HG03565 (cell line): ENCODE results near the gene CTLA4.

Experiments used
- ATAC-seq: cut with Tn5 transposase; IDR thresholded peaks from one replicate; pipeline ENCODE4 v1.9.1; 2021; ENCODE audit warnings: mild to moderate bottlenecking, moderate library complexity; ENCODE audit not compliant: unreplicated experiment

The CTLA4 gene

DNA sequence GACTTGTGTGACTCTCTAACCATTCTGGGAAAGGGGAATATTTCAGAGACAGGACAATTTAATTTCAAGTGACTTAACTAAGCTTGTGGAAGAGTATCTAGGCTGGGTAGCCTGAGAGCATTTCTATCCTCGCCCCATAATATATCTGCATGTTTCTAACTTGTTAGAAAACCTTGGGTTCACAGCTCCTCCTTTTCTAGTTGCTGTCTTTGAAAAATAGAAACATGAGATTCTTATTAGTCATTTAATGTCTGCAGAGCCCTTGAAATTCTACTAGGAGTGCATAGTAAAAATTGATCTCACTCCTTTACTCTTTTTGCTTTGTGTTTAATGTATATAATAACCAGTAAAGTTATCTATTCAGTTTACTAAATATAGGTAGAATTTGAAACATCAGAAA is 22.4 kb downstream of the CTLA4 start:
- ATAC-seq: no peak

DNA sequence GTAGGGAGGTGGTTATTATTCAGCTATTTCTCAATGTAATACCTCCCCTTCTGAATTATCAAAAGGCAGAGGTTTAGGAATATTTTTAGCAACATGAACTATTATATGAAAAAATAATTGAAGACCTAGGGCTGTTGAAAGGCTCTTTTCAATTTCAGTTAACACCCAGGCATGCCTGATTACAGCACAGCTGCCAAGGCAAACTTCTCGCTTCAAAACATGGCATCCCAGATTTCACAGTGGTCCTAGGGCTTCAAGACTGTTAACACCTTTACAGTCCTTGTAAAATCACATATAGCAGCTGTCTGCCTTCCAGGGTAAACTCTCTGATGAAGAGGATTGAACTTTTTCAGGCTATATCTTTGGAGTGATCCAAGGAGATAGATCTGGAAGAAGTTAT is 23.2 kb downstream of the CTLA4 start:
- ATAC-seq: no peak

DNA sequence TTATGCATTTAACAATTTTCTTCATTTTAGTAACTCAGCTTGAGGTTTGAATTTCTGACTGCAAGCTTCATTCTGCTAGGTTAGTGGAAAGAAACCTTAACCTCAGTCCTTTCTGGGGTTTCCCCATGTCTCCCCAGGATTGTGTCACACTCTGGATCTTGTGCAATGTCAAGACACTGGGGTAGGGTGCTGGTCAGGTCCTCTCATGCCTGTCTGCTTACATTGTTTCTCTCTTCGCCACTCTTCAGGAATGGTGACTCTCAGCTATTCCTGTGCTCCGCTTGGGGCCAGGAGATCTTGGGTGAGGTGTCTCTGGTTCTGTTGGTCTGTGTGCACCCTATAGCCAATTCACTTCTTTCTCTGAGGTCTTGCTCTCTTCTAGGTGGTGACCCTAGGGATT is 23.9 kb downstream of the CTLA4 start:
- no peak for ATAC-seq

DNA sequence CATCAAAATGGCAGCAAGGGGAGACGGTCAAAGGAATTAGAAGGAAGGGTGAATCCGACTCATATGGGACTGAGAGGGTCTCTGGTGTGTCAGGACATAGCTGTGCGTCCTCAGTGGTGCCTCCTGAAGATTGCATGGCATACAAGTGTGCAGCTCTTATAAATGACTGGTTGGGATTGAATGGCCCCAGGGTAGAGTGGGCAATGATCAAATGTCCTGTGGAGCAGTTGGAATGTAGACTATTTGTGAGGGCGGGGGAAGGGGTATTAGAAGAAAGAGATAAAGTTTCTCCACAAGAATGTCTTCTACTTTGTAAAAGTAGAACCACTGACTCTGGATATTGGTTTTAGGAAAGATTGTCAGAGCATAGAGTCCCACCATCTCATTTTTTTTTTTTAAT is 24.6 kb downstream of the CTLA4 start:
- no peak for ATAC-seq

DNA sequence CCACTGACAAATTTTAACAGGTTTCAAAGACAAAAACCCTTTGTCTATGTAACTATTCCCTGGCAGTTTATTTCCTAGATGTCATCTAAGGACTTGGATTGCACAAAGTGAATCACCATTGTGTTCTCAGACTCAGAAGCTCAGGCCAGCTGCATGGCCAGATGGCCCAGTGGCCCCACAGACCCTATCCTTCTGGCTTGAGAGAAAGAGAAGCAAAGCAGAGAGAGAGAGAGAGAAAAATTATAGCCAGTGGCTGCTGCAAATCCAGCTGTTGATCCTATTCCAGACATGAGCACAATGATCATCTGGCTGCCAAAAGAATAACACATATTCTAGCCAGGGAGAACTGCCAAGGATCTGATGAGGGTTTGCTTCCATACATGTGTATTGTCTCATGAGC is 25.8 kb downstream of the CTLA4 start:
- no peak for ATAC-seq

DNA sequence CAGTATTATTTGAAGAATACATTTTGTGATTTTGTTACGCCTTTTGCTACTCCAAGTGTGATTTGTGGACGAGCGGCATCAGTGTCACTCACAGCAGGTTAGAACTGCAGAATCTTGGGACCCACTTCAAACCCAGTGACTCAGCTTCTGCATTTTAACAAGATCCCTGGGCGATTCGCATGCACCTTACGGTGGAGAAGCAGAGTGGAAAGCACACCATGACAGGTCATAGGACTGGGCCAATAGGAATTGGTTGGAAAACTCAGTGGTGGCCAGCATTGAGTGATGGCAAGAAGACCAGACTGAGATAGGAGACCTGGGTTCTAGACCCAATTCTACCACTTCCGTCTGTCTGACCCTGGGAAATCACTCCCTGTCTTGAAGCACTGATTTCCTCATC is 26.3 kb downstream of the CTLA4 start:
- no peak for ATAC-seq

DNA sequence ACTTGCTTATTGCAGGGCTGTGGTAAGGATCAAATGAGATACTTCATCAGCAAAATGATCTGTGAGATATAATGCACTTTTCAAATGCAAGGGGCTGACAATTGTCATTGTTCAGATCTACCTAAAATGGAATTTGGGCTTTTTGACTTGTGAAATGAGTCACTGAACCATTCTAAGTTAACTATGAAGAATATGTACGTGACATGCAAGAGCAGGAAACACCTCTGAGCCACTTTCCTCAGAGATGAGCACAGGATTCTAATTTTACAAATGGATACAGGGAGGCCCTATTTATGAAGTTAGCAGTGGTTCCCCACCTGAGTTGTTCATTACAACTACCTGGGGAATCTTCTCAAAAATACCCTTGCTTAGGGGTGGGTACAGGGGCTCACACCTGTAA is 26.7 kb downstream of the CTLA4 start:
- no peak for ATAC-seq

DNA sequence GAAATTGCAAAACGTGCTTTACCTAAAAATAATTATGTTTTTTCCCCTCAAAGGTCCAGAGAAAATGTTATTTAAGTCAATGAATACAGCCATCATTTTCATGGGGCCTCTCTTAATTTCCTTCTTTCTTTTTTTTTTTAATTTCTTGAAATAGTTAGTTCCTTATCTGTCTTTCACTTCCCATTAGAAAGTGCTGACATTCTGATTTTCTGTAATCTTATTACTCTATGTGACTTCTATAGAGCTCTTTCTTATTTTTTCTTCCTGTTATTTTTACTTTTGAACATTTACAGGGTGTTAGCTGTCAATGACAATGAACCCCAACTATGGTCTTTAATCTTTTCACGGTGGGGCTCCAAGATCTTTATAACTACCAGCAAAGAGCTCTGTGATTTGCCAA is 30.0 kb downstream of the CTLA4 start:
- ATAC-seq: no peak

DNA sequence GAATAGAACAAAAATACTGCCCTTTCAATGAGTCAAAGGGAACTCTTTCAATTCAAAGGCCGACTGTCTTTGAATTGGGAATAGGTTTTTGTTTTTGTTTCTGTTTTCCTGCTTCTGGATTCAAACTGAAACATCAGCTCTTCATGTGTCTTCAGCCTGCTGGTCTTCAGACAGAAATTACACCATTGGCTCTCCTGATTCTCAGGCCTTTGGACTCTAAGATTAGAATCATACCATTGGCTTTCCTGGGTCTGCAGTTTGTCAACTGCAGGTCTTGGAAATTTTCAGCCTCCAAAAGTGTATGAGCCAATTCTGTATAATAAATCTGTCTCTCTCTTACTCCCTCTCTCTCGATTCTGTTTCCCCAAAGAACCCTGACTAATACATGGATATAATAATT is 31.1 kb downstream of the CTLA4 start:
- ATAC-seq: no peak

DNA sequence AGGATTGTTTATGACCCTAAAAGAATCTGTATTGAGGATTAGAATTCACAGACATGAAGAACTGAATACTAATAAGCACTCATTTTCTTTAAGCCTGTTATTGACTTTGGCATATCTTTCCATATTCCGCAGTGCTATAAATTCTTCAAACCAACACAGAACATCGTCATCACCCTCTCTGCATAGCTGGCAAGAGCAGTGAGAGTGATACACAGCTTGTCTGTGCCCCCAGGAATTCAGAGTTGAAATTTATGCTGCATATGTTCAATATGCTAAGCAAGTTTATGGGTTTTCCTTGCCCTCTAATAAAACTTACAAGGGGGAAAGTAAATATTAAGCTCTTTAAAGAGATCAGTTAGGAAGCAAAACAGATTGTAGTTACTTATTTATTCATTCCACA is 32.7 kb downstream of the CTLA4 start:
- no peak for ATAC-seq

DNA sequence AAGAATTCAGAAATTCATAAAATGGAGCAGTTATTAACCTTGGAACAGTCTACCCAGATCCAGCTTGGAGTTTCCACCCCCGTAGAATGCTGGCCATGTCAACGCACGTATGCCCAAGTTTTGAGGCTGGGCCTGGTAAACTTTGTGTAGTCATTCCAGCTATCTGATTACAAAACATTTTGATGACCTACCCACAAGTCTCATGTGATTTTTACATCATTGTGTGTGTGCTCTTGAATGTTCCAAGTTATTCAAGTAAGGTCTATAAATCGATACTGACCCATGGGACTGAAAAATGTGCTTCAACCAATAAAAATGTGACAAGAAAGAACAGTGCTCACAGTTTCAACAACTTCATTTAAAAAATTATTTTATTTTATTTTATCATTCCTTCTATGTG is 36.5 kb downstream of the CTLA4 start:
- no peak for ATAC-seq

DNA sequence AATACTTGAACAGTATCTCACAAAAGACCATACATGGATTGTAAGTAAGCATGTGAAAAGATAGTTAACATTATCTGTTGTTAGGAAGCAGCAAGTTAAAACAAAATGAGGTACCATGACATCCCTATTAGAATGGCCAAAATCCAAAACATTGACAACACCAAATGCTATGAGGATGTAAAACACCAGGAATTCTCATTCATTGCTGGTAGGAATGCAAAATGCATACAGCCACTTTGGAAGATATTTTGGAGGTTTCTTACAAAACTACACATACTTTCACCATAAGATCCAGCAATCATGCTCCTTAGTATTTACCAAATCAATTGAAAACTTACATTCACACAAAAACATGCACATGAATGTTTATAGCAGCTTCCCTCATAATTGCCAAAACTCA is 38.1 kb downstream of the CTLA4 start:
- no peak for ATAC-seq

DNA sequence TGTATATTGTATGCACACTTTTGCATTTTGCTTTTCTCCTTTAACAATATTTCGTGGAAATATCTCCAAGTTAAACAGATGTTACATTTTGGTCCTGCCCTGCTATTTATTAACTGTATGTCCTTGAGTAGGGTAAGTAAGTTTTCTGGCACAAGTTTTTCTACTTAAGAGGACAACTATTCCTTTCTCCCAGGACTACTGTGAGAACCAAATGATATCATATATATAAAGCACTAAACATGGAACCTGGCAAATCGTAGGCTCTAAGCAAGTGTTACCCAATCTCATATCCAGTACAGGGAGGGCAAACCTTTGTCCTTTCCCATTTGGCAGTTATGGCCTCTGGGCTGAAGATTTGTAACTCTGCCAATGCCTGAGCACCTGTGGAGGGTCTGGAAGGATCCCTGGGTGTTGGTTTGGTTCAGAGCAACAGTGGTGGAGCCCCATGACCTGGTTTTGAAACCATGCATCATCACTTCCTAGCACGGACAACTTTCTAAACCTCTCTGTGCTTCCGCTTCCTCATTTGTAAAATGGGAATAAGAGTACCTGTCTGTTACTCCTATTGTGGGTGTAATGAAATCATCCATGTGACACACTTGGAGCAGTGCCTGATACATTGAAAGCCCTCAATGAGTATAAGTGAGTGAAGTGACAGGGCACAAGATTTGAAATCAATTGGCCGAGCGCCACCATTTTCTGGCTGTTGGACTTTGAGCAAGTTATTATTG is 40.7 kb downstream of the CTLA4 start:
- ATAC-seq: no peak

DNA sequence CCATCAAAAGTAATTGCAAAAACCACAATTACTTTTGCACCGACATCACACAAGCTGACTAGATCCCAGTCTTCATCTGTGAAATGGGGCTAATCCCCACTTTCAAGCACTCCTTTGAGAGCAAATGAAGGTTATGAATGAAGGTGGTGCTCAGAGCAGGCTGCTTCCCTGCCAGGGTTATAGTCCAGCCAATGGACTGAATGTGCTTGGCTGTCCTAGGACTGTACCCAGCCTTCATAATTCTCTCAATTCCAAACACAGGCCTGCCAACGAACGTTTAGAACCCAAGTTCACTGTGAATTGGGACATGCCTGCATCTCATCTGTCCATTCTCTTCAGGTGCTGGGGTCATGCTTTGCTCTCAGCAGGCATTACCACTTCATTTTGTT is 41.2 kb downstream of the CTLA4 start:
- no peak for ATAC-seq

DNA sequence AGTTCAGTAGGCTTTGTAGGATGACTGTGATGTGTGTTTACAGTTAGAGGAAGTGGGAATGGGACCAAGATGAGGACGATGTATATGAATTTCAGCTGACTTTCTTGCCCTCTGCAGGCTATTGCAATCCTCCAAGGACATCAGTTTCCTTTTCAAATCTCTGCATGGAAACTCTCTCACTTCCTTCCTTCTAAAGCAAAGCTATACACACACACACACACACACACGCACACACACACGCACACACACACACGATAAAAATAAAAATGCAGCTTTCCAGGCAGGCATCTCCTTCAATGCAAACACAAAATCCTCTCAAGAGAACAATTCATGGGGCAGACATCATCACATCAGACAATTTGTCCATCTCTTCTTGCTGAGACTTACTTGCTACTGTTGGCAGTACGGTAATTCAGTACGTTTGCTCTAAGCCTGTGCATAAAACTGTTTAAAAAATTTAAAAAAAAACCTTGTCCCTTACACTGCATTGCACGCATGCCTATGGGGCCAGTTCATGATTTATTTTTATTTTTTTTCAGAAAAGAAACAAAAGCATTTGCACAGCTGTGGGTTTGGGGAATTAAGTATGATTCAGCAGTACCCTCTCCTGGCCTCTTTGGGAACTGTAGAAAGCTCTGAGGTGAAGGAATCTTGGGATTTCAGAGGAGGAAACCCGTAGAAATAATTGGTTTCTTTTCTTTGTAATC is 41.8 kb downstream of the CTLA4 start:
- no peak for ATAC-seq

DNA sequence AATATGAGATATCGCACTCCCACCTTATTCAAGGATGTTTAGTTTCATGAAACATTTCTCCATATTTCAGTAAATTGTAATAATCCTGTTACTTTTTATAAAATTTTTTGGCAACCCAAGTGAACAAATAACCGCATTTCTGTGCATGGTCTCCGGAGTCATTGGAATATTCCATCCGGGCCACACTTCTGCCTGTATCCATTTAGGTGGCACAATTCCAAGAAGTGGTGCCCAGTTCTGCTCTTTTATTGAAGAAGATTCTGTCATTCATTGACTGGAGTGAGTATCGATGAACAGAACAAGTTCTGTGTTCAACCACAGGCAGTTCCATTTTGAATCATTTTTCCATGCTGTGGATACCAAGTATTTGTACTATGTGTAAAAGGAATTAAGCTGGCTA is 42.4 kb downstream of the CTLA4 start:
- no peak for ATAC-seq

DNA sequence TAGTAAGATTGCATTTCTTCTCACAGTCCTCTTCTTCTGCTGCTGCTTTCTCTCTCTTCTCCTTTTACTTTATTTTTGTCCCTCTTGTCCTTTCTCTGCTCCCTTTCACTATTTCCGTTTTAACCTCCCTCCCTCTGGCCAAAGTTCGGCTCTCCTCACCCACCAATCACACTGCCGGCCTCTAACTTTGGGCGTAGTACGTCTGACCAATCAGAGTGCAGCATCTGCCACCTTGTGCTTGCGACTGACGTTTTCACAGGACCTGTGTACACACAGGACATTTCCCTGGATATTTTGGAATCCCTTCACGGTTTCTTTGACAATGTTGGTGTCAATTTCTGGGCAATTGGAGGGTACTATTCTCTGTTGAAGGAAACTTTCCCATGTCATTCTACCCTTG is 46.4 kb downstream of the CTLA4 start:
- ATAC-seq: no peak

DNA sequence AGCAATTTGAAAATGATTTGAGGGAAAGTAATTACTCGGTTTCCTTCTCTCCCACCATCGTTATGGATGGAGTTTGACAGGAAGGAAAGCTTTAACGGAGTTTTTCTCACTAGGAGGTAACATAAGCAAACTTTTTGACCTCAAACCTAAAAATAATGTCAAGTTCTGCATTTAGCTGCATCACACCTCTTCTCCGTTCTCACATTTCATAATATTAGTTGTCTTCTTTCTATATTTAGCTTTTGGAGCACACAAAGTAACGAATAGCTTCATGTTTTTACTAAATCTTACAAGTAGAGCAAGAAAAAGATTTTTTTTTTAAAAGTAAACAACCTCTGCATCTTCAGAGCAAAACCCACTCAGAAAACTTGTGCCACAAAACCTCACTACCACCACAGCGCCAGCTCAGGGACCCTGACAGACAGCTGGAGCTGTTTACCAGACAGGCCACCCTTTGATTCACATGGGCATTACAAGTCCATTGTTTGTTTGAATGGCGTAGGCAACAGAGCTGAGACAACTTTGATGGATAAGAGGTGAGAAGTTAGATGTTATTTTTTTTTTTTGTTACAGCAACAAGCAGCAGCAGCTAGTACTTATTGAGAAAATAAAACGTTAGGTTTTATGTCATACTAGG is 47.1 kb downstream of the CTLA4 start:
- ATAC-seq: no peak

DNA sequence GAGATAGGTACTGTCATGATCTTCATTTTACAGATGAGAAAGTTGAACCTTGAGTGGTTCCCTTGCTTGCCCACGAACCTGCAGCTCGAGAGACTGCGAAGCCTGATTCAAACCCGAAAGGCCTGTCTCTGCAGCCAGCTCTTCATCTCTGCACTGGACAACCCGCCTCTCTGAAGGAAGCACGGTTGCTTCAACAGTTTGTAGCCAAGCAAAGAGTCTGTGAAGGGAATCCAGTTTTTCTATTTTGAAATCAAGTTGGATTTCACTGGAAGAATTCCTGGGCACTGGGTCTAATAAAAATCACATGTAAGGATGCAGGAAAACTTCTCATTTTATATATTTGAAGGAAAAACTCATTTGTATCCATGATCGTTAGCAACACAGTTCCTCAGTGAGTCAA is 47.7 kb downstream of the CTLA4 start:
- ATAC-seq: no peak

DNA sequence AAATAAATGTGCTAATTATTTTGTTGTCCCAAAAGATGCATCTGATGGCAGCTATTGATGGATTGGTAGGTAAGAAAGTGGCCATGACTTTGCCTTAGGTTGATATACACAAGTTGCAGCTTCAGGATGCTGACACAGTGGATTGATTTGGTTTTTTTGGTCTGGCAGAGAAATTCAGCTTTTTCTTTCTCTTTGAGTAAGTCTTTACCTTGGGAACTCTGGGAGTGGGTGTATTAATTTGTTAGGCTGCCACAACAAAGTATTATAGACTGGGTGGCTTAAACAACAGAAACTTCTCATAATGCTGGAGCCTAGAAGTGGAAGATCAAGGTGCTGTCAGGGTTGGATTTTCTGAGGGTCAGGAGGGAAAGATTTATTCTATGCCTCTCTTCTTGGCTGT is 49.2 kb downstream of the CTLA4 start:
- no peak for ATAC-seq

DNA sequence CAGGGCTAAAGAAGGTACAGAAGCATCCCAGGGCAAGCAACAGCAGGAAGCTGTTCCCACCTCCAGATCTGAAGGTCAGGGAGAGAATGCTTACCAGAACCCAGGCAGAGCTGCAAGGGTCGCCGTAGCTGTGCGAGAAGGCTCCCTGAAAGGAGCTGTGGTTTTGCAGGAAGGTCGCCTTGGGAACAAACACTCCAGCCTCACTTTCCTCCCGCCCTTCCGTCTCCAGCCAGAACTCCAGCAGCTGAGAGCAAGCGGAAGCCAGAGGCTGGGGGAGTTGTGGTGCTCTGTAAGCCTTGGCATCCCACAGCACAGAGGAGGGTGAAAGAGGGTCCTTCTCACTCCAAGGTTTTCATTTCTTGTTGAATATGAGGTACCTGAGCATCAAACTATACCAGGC is 50.7 kb downstream of the CTLA4 start:
- no peak for ATAC-seq

DNA sequence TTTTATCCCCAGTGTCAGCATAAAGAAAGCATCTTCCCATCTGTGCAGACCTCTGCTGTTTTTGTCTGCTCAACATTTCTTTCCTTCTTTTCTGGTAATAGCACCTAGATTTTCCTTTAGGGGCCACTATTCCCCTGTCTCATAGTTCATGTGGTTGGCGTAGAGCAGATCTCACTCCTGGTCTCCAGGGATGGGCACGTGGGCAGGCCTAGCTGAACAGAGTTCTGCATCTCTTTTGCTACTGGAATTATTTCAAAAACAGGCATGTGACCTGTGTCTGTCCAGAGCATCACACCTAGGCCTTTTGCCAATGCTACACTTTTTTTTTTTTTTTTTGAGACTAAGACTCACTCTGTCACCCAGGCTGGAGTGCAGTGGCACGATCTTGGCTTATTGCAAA is 51.3 kb downstream of the CTLA4 start:
- ATAC-seq: no peak
